Stimulated activated CD4-positive, alpha-beta T cell treated with anti-CD3 and anti-CD28 coated beads, TNF-alpha, amount 100 ng/mL, for 48 hours (primary cell): ENCODE data around the gene PSMC3.

ENCODE experiments used
- DNase-seq, 3 donors: peaks; one replicate each; pipeline ENCODE4 v3.0.0-alpha.2; 2020; ENCODE audit warnings: low read depth in 3 of 3

Gene PSMC3

DNA sequence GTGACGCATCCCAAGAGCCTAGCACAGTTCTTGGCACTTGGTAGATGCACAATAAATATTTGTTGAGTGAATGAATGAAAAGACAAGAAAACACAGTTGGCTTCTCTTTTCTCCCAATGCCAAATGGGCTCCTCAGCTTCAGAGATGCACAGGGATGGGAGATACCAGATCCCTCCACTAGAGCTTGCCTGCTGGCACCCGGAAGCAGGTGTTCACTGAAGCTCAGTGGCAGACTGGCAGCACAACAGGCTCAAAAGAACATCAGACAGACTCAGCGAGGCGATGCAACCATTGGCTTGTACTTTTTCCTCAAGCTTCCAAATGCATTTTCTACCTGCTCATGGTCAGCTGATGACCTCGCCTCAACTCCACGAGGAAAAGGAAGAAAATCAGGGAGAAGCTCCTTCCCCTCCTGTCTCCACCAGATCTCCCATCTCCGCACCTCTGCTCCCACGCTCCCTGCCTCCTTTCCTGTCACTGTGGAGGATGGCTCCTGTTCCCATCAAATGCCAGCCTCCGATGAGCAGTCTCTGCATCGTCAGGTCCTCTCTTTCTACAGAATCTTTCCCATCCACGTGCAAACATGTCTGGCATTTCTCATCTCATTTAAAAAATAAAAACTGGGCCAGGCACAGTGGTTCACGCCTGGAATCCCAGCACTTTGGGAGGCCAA is 16.9 kb upstream of the PSMC3 start:
- no peak for DNase-seq

- DNase-seq: no peak
These were observed 16.3 kb upstream of the PSMC3 start for GRCh38 chr11:47442514-47442913.

- DNase-seq: no peak
These were observed 15.2 kb upstream of the PSMC3 start for GRCh38 chr11:47441421-47441820.

DNA sequence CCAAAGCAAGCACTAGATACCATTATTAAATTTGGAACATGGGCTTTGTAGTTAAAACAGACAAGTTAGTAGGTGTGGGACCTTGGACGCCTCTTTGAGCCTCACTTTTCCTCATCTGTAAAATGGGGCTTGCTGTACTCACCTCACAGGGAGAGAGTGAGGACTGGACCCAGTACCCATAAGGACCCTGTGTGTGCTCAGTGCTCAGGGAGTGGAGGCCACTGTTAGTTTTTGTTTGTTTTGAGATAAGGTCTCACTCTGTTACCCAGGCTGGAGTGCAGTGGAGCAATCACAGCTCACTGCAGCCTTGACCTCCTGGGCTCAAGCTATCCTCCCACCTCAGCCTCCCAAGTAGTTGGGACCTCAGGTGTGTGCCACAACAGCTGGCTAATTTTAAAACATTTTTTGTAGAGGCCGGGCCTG is 13.8 kb upstream of the PSMC3 start:
- DNase-seq: no peak

DNA sequence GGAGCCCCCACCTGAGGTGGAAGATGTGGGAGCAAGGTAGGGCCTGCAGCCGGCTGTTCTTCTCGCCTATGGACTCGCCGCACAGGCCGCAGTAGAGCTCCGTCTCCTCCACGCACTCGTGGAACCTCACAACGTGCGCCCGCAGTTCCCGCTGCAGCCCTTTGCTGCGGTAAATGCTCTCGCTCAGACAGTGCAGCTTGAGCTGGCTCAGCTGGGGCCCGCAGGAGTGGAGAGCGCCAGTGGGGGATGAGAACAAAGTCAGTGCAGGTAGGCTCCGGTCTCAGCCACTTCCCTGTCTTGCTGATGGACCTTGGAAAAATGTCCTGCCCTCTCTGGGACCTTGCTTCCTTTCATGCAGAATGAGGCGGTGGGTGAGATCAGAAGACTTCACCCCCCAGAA is 12.5 kb upstream of the PSMC3 start:
- no peak for DNase-seq

GRCh38 chr11:47437746-47438418 is 11.6 kb upstream of the PSMC3 start:
- no peak for DNase-seq

DNA sequence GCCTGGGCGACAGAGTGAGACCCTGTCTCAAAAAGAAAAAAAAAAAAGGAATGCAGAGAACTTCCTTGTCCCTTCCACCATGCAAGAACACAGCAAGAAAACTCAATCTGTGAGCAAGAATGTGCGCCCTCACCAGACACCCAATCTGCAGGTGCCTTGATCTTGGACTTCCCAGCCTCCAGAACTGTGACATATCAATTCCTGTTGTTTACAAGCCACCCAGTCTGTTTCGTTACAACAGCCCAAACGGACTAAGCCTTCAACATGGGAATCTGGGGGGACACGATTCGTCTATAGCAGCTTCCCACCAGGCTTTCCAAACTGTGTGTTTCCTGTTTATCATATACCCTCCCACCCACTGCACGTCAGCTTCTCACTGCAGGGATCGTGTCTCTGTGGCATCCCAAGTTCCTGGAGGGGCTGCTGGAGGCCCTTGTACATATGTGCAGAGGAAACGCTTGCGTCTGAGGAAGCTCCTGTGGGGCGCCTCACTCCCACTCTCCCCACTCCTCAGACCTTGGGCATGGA is 11.0 kb upstream of the PSMC3 start:
- DNase-seq: no peak

GRCh38 chr11:47436726-47437125 is 10.5 kb upstream of the PSMC3 start:
- DNase-seq: no peak

- DNase-seq: no peak
These were observed 9.4 kb upstream of the PSMC3 start for GRCh38 chr11:47435687-47436086.

DNA sequence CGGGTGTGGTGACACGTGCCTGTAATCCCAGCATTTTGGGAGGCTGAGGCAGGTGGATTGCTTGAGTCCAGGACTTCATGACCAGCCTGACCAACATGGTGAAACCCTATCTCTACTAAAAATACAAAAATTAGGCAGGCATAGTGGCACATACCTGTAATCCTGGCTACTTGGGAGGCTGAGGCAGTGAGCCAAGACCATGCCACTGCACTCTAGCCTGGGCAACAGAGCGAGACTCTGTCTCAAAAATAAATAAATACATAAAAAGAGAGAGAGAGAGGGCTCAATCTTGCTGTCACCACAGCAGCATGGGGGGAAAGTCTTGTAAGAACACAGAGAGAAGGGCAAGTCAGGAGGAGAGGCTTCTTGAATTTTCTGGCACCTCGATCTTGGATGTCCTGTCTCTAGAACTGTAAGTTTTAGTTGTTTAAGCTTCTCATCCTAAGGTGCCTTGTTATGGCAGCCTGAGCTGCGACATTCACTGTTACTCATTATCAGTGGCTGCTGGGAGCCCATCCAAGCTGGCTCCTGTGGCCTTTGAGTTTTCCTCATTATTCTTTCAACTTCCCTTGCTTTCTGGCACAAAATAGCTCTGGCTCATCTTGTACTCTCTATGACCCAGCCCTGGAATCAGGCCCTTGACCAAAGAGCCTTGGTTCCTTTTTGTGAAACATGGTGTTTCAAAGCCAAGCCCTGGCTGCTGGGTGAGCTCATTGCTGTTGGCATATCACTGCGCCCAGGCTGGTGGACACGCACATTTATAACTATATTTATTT is 8.0 kb upstream of the PSMC3 start:
- no peak for DNase-seq

DNA sequence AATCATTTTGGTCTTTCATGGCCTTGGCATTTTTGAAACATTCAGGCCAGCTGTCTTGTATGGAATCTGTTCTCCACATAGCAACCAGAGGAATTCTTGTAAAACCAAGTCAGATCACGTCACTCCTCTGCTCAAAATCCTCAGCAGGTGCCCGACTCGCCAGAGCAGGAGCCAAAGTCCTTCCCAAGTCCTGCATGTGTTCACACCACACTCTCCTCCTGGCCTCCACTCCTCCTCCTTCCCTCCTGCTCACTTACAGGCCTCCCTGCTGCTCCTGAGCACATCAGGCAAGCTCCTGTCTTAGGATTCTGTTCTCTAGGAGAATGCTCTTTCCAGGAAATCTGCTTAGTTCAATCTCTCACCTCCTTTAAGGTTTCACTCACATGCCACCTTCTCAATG is 6.9 kb upstream of the PSMC3 start:
- DNase-seq: no peak

GRCh38 chr11:47431356-47432083 is 5.3 kb upstream of the PSMC3 start:
- DNase-seq: no peak

DNA sequence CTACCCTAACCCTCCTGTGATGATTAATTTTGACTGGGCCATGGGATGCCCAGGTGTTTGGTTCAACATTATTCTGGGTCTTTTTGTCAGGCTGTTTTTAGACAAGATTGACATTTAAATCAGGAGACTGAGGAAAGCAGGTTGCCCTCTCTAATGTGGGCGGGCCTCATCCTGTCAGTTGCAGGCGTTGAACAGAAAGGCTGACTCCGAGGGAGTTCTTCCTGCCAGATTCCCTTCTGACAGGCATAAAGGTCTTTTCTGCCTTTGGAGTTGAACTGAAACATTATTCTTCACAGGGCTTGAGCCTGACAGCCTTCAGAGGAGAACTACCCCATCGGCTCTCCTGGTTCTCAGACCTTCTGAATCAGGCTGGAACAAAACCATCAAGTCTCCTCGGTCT is 4.3 kb upstream of the PSMC3 start:
- DNase-seq: no peak

- no peak for DNase-seq
These were observed 628 bp downstream of the PSMC3 start for GRCh38 chr11:47425611-47426010.

DNA sequence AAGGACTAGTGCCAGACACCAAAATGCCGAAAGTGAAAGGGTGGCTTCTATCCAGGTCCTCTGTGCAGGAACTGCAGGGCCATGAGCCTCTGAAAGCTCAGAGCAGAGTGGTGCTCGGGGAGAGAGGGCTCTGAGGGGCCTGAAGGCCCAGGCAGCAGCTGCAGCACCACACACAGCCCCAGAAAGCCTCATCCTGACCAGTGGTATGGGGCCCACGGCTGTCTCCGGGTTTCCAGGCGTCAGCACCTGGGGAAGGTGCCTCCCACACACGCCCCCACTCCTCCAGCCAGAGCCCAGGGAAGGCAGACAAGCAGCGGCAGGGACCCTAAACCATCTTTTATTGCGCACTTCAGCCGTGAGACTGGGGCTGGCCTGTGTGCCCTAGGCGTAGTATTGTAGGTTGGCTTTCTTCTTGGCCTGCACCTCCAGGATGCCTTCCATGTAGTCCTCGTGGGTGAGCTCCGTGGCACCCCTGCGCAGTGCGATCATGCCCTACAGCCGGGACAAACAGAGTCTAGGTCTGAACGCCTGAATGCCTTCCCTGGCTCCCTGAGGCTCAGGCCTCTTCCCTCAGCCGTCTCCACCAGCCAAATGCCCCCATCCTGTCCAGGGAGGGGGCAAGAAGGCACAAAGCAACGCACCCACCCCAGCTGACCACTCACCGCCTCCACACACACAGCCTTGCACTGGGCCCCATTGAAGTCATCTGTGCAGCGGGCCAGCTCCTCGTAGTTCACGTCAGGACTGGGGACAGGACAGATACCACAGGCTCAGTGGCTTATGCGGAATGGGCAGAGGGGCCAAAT is 7.6 kb downstream of the PSMC3 start:
- DNase-seq: no peak

- no peak for DNase-seq
These were observed 8.5 kb downstream of the PSMC3 start for GRCh38 chr11:47417712-47418111.

DNA sequence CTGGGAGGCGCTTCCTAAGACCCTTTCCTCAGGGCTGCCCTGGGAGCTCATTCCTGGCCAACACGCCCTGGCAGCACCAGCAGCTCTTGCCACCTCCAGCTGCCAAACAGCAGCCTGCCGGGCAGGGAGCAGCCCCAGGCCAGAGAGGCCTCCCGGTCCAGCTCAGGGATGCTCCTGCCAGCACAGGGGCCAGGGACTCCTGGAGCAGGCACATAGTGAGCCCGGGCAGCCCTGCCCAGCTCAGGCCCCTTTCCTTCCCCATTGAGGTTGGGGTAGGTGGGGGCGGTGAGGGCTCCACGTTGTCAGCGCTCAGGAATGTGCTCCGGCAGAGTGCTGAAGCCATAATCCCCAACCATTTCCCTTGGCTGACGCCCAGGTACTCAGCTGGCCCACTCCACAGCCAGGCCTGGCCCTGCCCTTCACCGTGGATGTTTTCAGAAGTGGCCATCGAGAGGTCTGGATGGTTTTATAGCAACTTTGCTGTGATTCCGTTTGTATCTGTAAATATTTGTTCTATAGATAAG is 10.2 kb downstream of the PSMC3 start:
- DNase-seq: no peak

GRCh38 chr11:47415091-47415854 is 11.0 kb downstream of the PSMC3 start:
- no peak for DNase-seq

DNA sequence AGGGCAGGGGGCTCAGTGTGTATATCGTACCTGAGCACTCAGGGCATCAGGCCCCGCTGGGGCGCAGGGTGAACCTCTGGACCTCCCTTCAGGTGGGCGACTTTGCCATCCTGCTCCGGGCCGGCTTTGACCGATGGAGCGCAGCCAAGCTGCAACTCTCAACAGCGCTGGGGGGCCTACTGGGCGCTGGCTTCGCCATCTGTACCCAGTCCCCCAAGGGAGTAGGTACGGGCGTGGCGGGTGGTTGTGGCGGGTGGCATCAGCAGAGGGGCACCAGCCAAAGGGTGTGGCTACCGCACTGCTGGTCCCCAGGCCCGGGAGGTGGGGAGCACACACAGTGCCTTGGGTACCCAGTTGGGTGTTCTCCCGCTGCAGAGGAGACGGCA is 11.6 kb downstream of the PSMC3 start:
- no peak for DNase-seq
